Left lung (tissue), 10 donors: ENCODE data around the gene POP4. TPM values are rescaled to one million over a fixed set of nuclear protein-coding genes. Genes with fewer than 3 reads are reported as not detected.

Experiments used
- ATAC-seq: fragments of 200-7000 bp; cut with Tn5 transposase; one replicate; pipeline ENCODE4 v1.9.1; 2020; ENCODE audit warnings: moderate library complexity
- DNase-seq, 4 donors: peaks; one replicate each; pipeline ENCODE4 v3.0.0-alpha.2; 2013 to 2020
- H3K27ac ChIP-seq, 2 donors: fragments of 200-600 bp; sonication (generic) in 1 of 2; one replicate each; pipeline versions ENCODE4 v1.5.0 to v1.8.0; 2020 to 2021
- H3K27me3 ChIP-seq, 2 donors: fragments of 200-600 bp; sonication (generic) in 1 of 2; one replicate each; pipeline versions ENCODE4 v1.5.0 to v1.8.0; 2020 to 2021
- H3K36me3 ChIP-seq, 2 donors: fragments of 200-600 bp; sonication (generic) in 1 of 2; one replicate each; pipeline versions ENCODE4 v1.5.0 to v1.8.0; 2020 to 2021
- H3K4me1 ChIP-seq, 2 donors: fragments of 200-600 bp; one replicate each; pipeline ENCODE4 v1.8.0; 2021
- H3K4me3 ChIP-seq, 2 donors: fragments of 200-600 bp; sonication (generic) in 1 of 2; one replicate each; pipeline versions ENCODE4 v1.5.0 to v1.8.0; 2020 to 2021; ENCODE audit warnings: mild to moderate bottlenecking in 1 of 2
- H3K9me3 ChIP-seq, 2 donors: fragments of 200-600 bp; sonication (generic) in 1 of 2; one replicate each; pipeline versions ENCODE4 v1.5.0 to v1.8.0; 2020 to 2021
- CTCF ChIP-seq, 2 donors: fragments of 200-600 bp; sonication (generic) in 1 of 2; IDR thresholded peaks; one replicate each; pipeline versions ENCODE4 v1.5.0 to v1.8.0; 2021; ENCODE audit warnings: antibody characterized with exemption in 2 of 2
- intact Hi-C, 2 donors: fragments of 100-400 bp; cut with DNase I; formaldehyde crosslinking; loops; one replicate each; pipeline versions ENCODE4 v1.11.2 to v1.14.2; 2022
- polyA plus RNA-seq, 6 donors: library from polyadenylated mRNA; unstranded; fragments of 120-200 nt; gene quantifications; one replicate each; pipeline ENCODE4 v1.2.1, GENCODE V29; 2013; ENCODE audit not compliant: insufficient read length in 6 of 6
- total RNA-seq, 2 donors: library from RNA; stranded (reverse); fragmentation: NEBNext Ultra II Directional; extraction: Animal tissue kit (Norgen Biotek cat#: 25700); gene quantifications; one replicate each; pipeline ENCODE4 v1.2.1, GENCODE V29; 2021
- donor health status: DM: no; HTN: yes; CAD: no.
- donor health status: DM: no; HTN: no; CAD: no.

The POP4 gene
- total and polyA plus RNA-seq, 8 donors = 49.2 to 66.9 (median 54.4) TPM

GRCh38 chr19:29644210-29644609, 38.1 kb downstream of the POP4 start:
- no peak for ATAC-seq
- Histone ChIP-seq H3K27ac (no peak overlapping the region), H3K27me3 (no peaks in the 10 kb centered on the region), H3K36me3 (no peaks in the 10 kb centered on the region), H3K4me1 (peaks cover 0 to 13% of the 10 kb centered on the region in 2 donors), H3K4me3 (no peak overlapping the region), H3K9me3 (no peaks in the 10 kb centered on the region)
- intact Hi-C loops = no loop called here
- TF ChIP-seq CTCF (IDR thresholded peaks at IDR 0.05) = no peak
- peak in 1 of 4 donors; percentile 8 for DNase-seq

- Histone ChIP-seq H3K27me3 (no peaks in the 10 kb centered on the region), H3K4me3 (no peak overlapping the region), H3K4me1 (peaks cover 0 to 13% of the 10 kb centered on the region in 2 donors), H3K9me3 (no peaks in the 10 kb centered on the region), H3K36me3 (no peaks in the 10 kb centered on the region), H3K27ac (no peak overlapping the region)
- DNase-seq (no peak), ATAC-seq (no peak)
- no peak for TF ChIP-seq CTCF (IDR thresholded peaks at IDR 0.05)
- intact Hi-C loops = no loop called here
Measured at GRCh38 chr19:29645491-29645867, 39.4 kb downstream of the POP4 start.

- Histone ChIP-seq H3K27me3 (no peaks in the 10 kb centered on the region), H3K27ac (no peak overlapping the region), H3K36me3 (no peaks in the 10 kb centered on the region), H3K9me3 (no peaks in the 10 kb centered on the region), H3K4me3 (no peak overlapping the region), H3K4me1 (peaks cover 0 to 13% of the 10 kb centered on the region in 2 donors)
- DNase-seq (no peak), ATAC-seq (peak; percentile 43)
- TF ChIP-seq CTCF (IDR thresholded peaks at IDR 0.05) = no peak
- intact Hi-C loops = no loop called here
Measured at GRCh38 chr19:29645911-29646310, 39.8 kb downstream of the POP4 start.

- no peak for ATAC-seq
Measured at GRCh38 chr19:29650772-29651387, 44.8 kb downstream of the POP4 start.

More at GRCh38 chr19:29650772-29651387, 44.8 kb downstream of the POP4 start:
- no peaks in the 10 kb centered on the region for H3K36me3 ChIP-seq
- peaks cover 0 to 6% of the 10 kb centered on the region in 2 donors for H3K27me3 ChIP-seq
- H3K4me1 ChIP-seq = peaks cover 0 to 3% of the 10 kb centered on the region in 2 donors
- TF ChIP-seq CTCF (IDR thresholded peaks at IDR 0.05) = no peak
- H3K9me3 ChIP-seq = peaks cover 0 to 3% of the 10 kb centered on the region in 2 donors
- no peak overlapping the region for H3K4me3 ChIP-seq
- DNase-seq = no peak
- intact Hi-C loops = no loop called here
- no peak overlapping the region for H3K27ac ChIP-seq
